H1 (cell line): ENCODE data around the gene NOBOX. TPM values are rescaled to one million over a fixed set of nuclear protein-coding genes. Genes with fewer than 3 reads are reported as not detected.

Experiments
- CTCF ChIA-PET: fragments of 300-600 bp; sonication (Branson Sonifier 250); formaldehyde crosslinking; loops from one replicate; lab custom pipeline; 2021; ENCODE audit not compliant: partially characterized antibody; lab: Charles Lee
- POLR2A ChIA-PET: fragments of 300-600 bp; sonication (Branson Sonifier 250); formaldehyde crosslinking; loops from one replicate; lab custom pipeline; 2021; ENCODE audit warnings: inconsistent platforms; ENCODE audit not compliant: partially characterized antibody; lab: Charles Lee
- DNase-seq, 2 experiments: peaks; one replicate each; pipeline versions ENCODE4 v3.0.0 to v3.0.0-alpha.2; 2010 to 2022; ENCODE audit warnings: low spot score in 2 of 2, low read depth in 1 of 2, mixed read lengths in 1 of 2
- FAIRE-seq: peaks from 2 replicates; lab custom pipeline; 2011; peaks lifted over from hg19 to GRCh38; lab: Jason Lieb, UNC
- H2AFZ ChIP-seq: 2 replicates; pipeline ENCODE4 v1.8.1; 2012; ENCODE audit warnings: low read length, inconsistent platforms
- H2AK5ac ChIP-seq: 2 replicates; pipeline ENCODE4 v1.6.1; 2013; ENCODE audit warnings: low read depth, low read length
- H2BK120ac ChIP-seq: replicated peaks from 2 replicates; pipeline ENCODE3; 2013; ENCODE audit warnings: low read depth, low read length, inconsistent platforms
- H2BK12ac ChIP-seq: 2 replicates; pipeline ENCODE4 v1.6.1; 2013; ENCODE audit warnings: low read depth, low read length
- H2BK15ac ChIP-seq: 2 replicates; pipeline ENCODE4 v1.6.1; 2013; ENCODE audit warnings: low read length
- H2BK20ac ChIP-seq: 2 replicates; pipeline ENCODE4 v1.6.1; 2013; ENCODE audit warnings: low read length
- H2BK5ac ChIP-seq: 2 replicates; pipeline ENCODE4 v1.6.1; 2013; ENCODE audit warnings: low read depth, low read length
- H3K14ac ChIP-seq: 2 replicates; pipeline ENCODE4 v1.6.1; 2013; ENCODE audit warnings: inconsistent platforms; ENCODE audit not compliant: insufficient read length
- H3K18ac ChIP-seq: 2 replicates; pipeline ENCODE4 v1.6.1; 2013; ENCODE audit warnings: low read length; ENCODE audit errors: extremely low read depth
- H3K23ac ChIP-seq: 2 replicates; pipeline ENCODE4 v1.6.1; 2013; ENCODE audit warnings: inconsistent platforms; ENCODE audit not compliant: insufficient read length
- H3K23me2 ChIP-seq: 2 replicates; pipeline ENCODE4 v1.6.1; 2013; ENCODE audit warnings: low read depth, low read length
- H3K27ac ChIP-seq: 2 replicates; pipeline ENCODE4 v1.6.1; 2011; ENCODE audit warnings: low read depth, low read length, inconsistent platforms
- H3K27me3 ChIP-seq, 4 experiments: replicated peaks in 1 of 4; 1 replicate in 1 of 4; 2 replicates in 3 of 4; pipeline versions ENCODE4 v1.6.1 to v1.8.1; 2011 to 2013; ENCODE audit warnings: low read length in 3 of 4, mild to moderate bottlenecking in 3 of 4, inconsistent platforms in 2 of 4, mixed read lengths in 2 of 4, moderate library complexity in 1 of 4; ENCODE audit not compliant: control insufficient read depth in 3 of 4, insufficient read depth in 3 of 4; ENCODE audit errors: extremely low read depth in 1 of 4
- H3K36me3 ChIP-seq, 4 experiments: 2 replicates each; pipeline versions ENCODE4 v1.6.1 to v1.8.1; 2011 to 2013; ENCODE audit warnings: mild to moderate bottlenecking in 4 of 4, low read length in 3 of 4, moderate library complexity in 2 of 4, control low read depth in 1 of 4, inconsistent platforms in 1 of 4; ENCODE audit not compliant: insufficient read depth in 4 of 4, control insufficient read depth in 2 of 4
- H3K4ac ChIP-seq: replicated peaks from 2 replicates; pipeline ENCODE3; 2013; ENCODE audit warnings: low read length, low read depth, mixed read lengths, inconsistent platforms; ENCODE audit not compliant: insufficient read length
- H3K4me1 ChIP-seq, 4 experiments: replicated peaks in 1 of 4; 1 replicate in 1 of 4; 2 replicates in 3 of 4; pipeline versions ENCODE4 v1.6.1 to v1.8.1; 2011 to 2013; ENCODE audit warnings: low read length in 3 of 4, inconsistent platforms in 2 of 4, mixed read lengths in 1 of 4; ENCODE audit not compliant: insufficient read depth in 4 of 4, control insufficient read depth in 3 of 4
- H3K4me2 ChIP-seq, 2 experiments: 2 replicates each; pipeline versions ENCODE4 v1.6.1 to v1.8.1; 2011 to 2013; ENCODE audit warnings: low read depth in 2 of 2, low read length in 2 of 2, control low read depth in 1 of 2, inconsistent platforms in 1 of 2, mild to moderate bottlenecking in 1 of 2; ENCODE audit not compliant: insufficient read depth in 1 of 2
- H3K4me3 ChIP-seq, 4 experiments: fragments of 200-600, 300-600 bp in 1 of 4; sonication (generic), shearing (Covaris generic), sonication (Bioruptor Twin) in 1 of 4; 2 replicates each; pipeline versions ENCODE4 v1.5.1 to v1.8.1; 2011 to 2016; ENCODE audit warnings: low read length in 4 of 4, low read depth in 3 of 4, control low read depth in 2 of 4, inconsistent platforms in 2 of 4, mild to moderate bottlenecking in 2 of 4, mixed read lengths in 1 of 4, moderate library complexity in 1 of 4; ENCODE audit not compliant: insufficient read depth in 2 of 4; ENCODE audit errors: extremely low read depth in 1 of 4
- H3K56ac ChIP-seq: replicated peaks from 2 replicates; pipeline ENCODE3; 2013; ENCODE audit warnings: low read depth, mild to moderate bottlenecking, mixed read lengths, low read length, inconsistent platforms; ENCODE audit not compliant: insufficient read length
- H3K79me1 ChIP-seq: 2 replicates; pipeline ENCODE4 v1.6.1; 2013; ENCODE audit warnings: low read depth, low read length, control low read depth
- H3K79me2 ChIP-seq, 2 experiments: 2 replicates each; pipeline versions ENCODE4 v1.6.1 to v1.8.1; 2012 to 2013; ENCODE audit warnings: low read length in 2 of 2, mild to moderate bottlenecking in 2 of 2, inconsistent platforms in 1 of 2; ENCODE audit not compliant: insufficient read depth in 2 of 2, control insufficient read depth in 1 of 2
- H3K9ac ChIP-seq, 4 experiments: replicated peaks in 1 of 4; 1 replicate in 1 of 4; 2 replicates in 3 of 4; pipeline versions ENCODE4 v1.6.1 to v1.8.1; 2011 to 2013; ENCODE audit warnings: low read depth in 3 of 4, low read length in 3 of 4, control low read depth in 2 of 4, mild to moderate bottlenecking in 2 of 4, moderate library complexity in 2 of 4, inconsistent platforms in 1 of 4; ENCODE audit errors: extremely low read depth in 1 of 4
- H3K9me3 ChIP-seq, 2 experiments: 2 replicates each; pipeline versions ENCODE4 v1.6.1 to v1.8.1; 2012 to 2013; ENCODE audit warnings: mild to moderate bottlenecking in 2 of 2, moderate library complexity in 2 of 2, control low read depth in 1 of 2, inconsistent platforms in 1 of 2, low read depth in 1 of 2, low read length in 1 of 2, mixed read lengths in 1 of 2; ENCODE audit not compliant: insufficient read depth in 2 of 2
- H4K20me1 ChIP-seq, 2 experiments: replicated peaks in 1 of 2; 2 replicates each; pipeline versions ENCODE3 to v1.8.1; 2011 to 2013; ENCODE audit warnings: inconsistent platforms in 2 of 2, low read length in 2 of 2, mild to moderate bottlenecking in 1 of 2; ENCODE audit not compliant: insufficient read depth in 2 of 2, control insufficient read depth in 1 of 2
- H4K5ac ChIP-seq: 2 replicates; pipeline ENCODE4 v1.6.1; 2013; ENCODE audit warnings: low read length, low read depth, mixed read lengths, inconsistent platforms; ENCODE audit not compliant: insufficient read length
- H4K8ac ChIP-seq: 2 replicates; pipeline ENCODE4 v1.8.0; 2013; ENCODE audit warnings: mild to moderate bottlenecking, moderate library complexity, low read length, inconsistent platforms; ENCODE audit not compliant: insufficient read depth; ENCODE audit errors: extremely low read depth
- H4K91ac ChIP-seq: replicated peaks from 2 replicates; pipeline ENCODE3; 2013; ENCODE audit warnings: low read length, mixed read lengths, inconsistent platforms; ENCODE audit not compliant: insufficient read length
- CREB1 ChIP-seq: IDR thresholded peaks from 2 replicates; pipeline ENCODE4 v1.6.1; 2012; ENCODE audit warnings: inconsistent platforms
- JUND ChIP-seq: IDR thresholded peaks from 2 replicates; pipeline ENCODE4 v1.6.1; 2011; ENCODE audit warnings: mild to moderate bottlenecking, improper control_type of control experiment, low read length
- NANOG ChIP-seq: IDR thresholded peaks from 2 replicates; pipeline ENCODE4 v1.6.1; 2011; ENCODE audit warnings: low read length, low read depth, mild to moderate bottlenecking, inconsistent platforms; ENCODE audit not compliant: insufficient read depth, poor library complexity, severe bottlenecking
- NRF1 ChIP-seq: IDR thresholded peaks from 2 replicates; pipeline ENCODE4 v1.6.1; 2011; ENCODE audit warnings: mild to moderate bottlenecking, low read depth, low read length, improper control_type of control experiment
- PHF8 ChIP-seq: fragments of 200-600 bp; sonication (generic); conservative IDR thresholded peaks from 2 replicates; pipeline ENCODE4 v1.7.1; 2012; ENCODE audit warnings: low read depth, mild to moderate bottlenecking, inconsistent platforms, low read length, moderate library complexity
- POU5F1 ChIP-seq: IDR thresholded peaks from 2 replicates; pipeline ENCODE4 v1.6.1; 2011; ENCODE audit warnings: low read depth, mild to moderate bottlenecking, low read length, moderate library complexity
- RNF2 ChIP-seq: fragments of 200-900, 300-1000 bp; sonication (generic); IDR thresholded peaks from 2 replicates; pipeline ENCODE4 v1.7.1; 2016; ENCODE audit warnings: borderline replicate concordance, low read depth, mild to moderate bottlenecking, antibody characterized with exemption, low read length; ENCODE audit not compliant: poor library complexity, severe bottlenecking; ENCODE audit errors: missing control alignments
- SAP30 ChIP-seq: fragments of 300-600 bp; sonication (generic); IDR thresholded peaks from 2 replicates; pipeline ENCODE4 v1.7.1; 2012; ENCODE audit warnings: low read length, moderate library complexity, mild to moderate bottlenecking, inconsistent platforms; ENCODE audit not compliant: insufficient read depth, insufficient replicate concordance
- SIN3A ChIP-seq, 2 experiments: IDR thresholded peaks in 1 of 2; conservative IDR thresholded peaks in 1 of 2; 2 replicates each; pipeline ENCODE4 v1.6.1; 2011 to 2012; ENCODE audit warnings: low read length in 2 of 2, improper control_type of control experiment in 1 of 2, low read depth in 1 of 2, mild to moderate bottlenecking in 1 of 2
- SP2 ChIP-seq: IDR thresholded peaks from 2 replicates; pipeline ENCODE4 v1.6.1; 2012; ENCODE audit warnings: mild to moderate bottlenecking, low read length, inconsistent platforms
- ZNF274 ChIP-seq: IDR thresholded peaks from 2 replicates; pipeline ENCODE4 v1.7.0; 2012; ENCODE audit warnings: low read length, borderline replicate concordance; ENCODE audit errors: extremely low read depth
- WGBS, 2 experiments: shearing (Covaris generic) in 1 of 2; methylation state at CpG; one replicate each; pipeline versions ENCODE4 v1.1.6 to v1.1.7; 2013 to 2015; ENCODE audit warnings: low lambda C conversion rate in 2 of 2, mixed read lengths in 2 of 2, inconsistent platforms in 1 of 2, low coverage in 1 of 2, missing lambda C conversion rate in 1 of 2; ENCODE audit not compliant: insufficient replicate concordance in 2 of 2, insufficient coverage in 1 of 2, insufficient read length in 1 of 2; ENCODE audit errors: extremely low coverage in 1 of 2, missing lambda C conversion rate in 1 of 2; 5-methylcytosine and 5-hydroxymethylcytosine counted together
- polyA plus RNA-seq, 7 experiments: library from polyadenylated mRNA; depleted of rRNA in 3 of 7; stranded (reverse) in 5 of 7; unstranded in 2 of 7; fragments of >200 nt in 5 of 7; fragments of 200-250 nt in 2 of 7; gene quantifications; 1 replicate in 5 of 7; 2 replicates in 1 of 7; 4 replicates in 1 of 7; pipeline versions ENCODE4 v1.2.1 to v1.2.3, GENCODE V29; 2011 to 2013; ENCODE audit warnings: missing spikeins in 2 of 7, mixed read lengths in 2 of 7
- total RNA-seq: library from RNA; stranded (reverse); fragmentation: NEBNext Ultra II Directional; extraction: Animal tissue kit (Norgen Biotek cat#: 25700); gene quantifications from 2 replicates; pipeline ENCODE4 v1.2.1, GENCODE V29; 2021
- TF ChIP-seq, protein P1 (sequence below): IDR thresholded peaks from 2 replicates; pipeline ENCODE4 v1.6.1; 2011; ENCODE audit warnings: low read length, improper control_type of control experiment

Gene NOBOX
- total and polyA plus RNA-seq, 2 of the 8 experiments (the other 6 are each of a cell fraction or from before 2014, with no cell fraction given) = not detected

GRCh38 chr7:144404946-144405345, 1.5 kb upstream of the NOBOX start:
- Histone ChIP-seq H2BK12ac (no peak overlapping the region), H2BK15ac (no peak overlapping the region), H4K91ac (no peak overlapping the region), H3K4me2 (no peak overlapping the region), H2AFZ (no peak overlapping the region), H3K4me3 (no peak overlapping the region), H4K20me1 (no peaks in the 10 kb centered on the region), H3K18ac (no peak overlapping the region), H3K56ac (no peak overlapping the region), H3K9ac (no peak overlapping the region), H4K5ac (no peak overlapping the region), H2BK5ac (no peak overlapping the region), H3K27ac (no peak overlapping the region), H3K36me3 (no peaks in the 10 kb centered on the region), H2AK5ac (no peak overlapping the region), H3K27me3 (peaks cover 0 to 2% (median 0%) of the 10 kb centered on the region in 4 experiments; a peak in 1 of 7 replicates), H2BK20ac (no peak overlapping the region), H2BK120ac (no peak overlapping the region), H3K14ac (no peak overlapping the region), H3K79me2 (no peaks in the 10 kb centered on the region), H3K4me1 (peaks cover 0 to 6% (median 3%) of the 10 kb centered on the region in 4 experiments; a peak in 4 of 7 replicates), H3K4ac (no peak overlapping the region), H3K79me1 (no peaks in the 10 kb centered on the region), H3K23ac (no peak overlapping the region), H3K23me2 (no peaks in the 10 kb centered on the region), H4K8ac (no peak overlapping the region), H3K9me3 (no peaks in the 10 kb centered on the region)
- FAIRE-seq (no peak), DNase-seq (no peak)
- CTCF ChIA-PET = interaction anchor here (1.0 to 2.8 kb wide), 4 partner anchors 11 to 50 kb away, joined by 3 to 23 read pairs (median 3); no protein-coding TSS in a partner anchor
- WGBS, 2 experiments = 80% methylated on average over 4 of the region's 4 CpGs; no CpG with 5 or more reads in 1 of the 2 experiments
- POLR2A ChIA-PET = no interaction called here
- TF ChIP-seq NRF1 = no peak
- no peak for TF ChIP-seq SAP30
- no peak for TF ChIP-seq ZNF274
- no peak for TF ChIP-seq POU5F1
- no peak for TF ChIP-seq CREB1
- TF ChIP-seq SP2 = no peak
- no peak for TF ChIP-seq PHF8
- TF ChIP-seq JUND = no peak
- TF ChIP-seq NANOG = no peak
- no peak for TF ChIP-seq SIN3A (conservative IDR thresholded peaks at IDR 0.05 in 1 of 2, IDR thresholded peaks at IDR 0.05 in 1 of 2; ENCODE audit: low read depth in 1 of 2, low read length in 2 of 2)
- no peak for TF ChIP-seq RNF2
- TF ChIP-seq, protein P1, sequence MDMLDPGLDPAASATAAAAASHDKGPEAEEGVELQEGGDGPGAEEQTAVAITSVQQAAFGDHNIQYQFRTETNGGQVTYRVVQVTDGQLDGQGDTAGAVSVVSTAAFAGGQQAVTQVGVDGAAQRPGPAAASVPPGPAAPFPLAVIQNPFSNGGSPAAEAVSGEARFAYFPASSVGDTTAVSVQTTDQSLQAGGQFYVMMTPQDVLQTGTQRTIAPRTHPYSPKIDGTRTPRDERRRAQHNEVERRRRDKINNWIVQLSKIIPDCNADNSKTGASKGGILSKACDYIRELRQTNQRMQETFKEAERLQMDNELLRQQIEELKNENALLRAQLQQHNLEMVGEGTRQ = no peak
